HEK293T (cell line): Measurements from ENCODE around the gene CYB5R2.

Experiments
- HDGF ChIP-seq: fragments of 450-650 bp; IDR thresholded peaks from 2 replicates; pipeline ENCODE4 v1.6.1; 2017; ENCODE audit warnings: antibody characterized with exemption, borderline replicate concordance
- LEF1 ChIP-seq: fragments of 450-650 bp; IDR thresholded peaks from 2 replicates; pipeline ENCODE4 v1.6.1; 2017; ENCODE audit warnings: mild to moderate bottlenecking, borderline replicate concordance
- ZNF384 ChIP-seq: fragments of 450-650 bp; IDR thresholded peaks from 2 replicates; pipeline ENCODE4 v1.6.1; 2016

GRCh38 chr11:7683571-7683970 lies 10.3 kb upstream of the CYB5R2 start:
- no peak for TF ChIP-seq LEF1
- TF ChIP-seq HDGF, result no peak
- no peak for TF ChIP-seq ZNF384
